HepG2 (cell line): Measurements from ENCODE around the gene LITAFD. TPM values are rescaled to one million over a fixed set of nuclear protein-coding genes. Genes with fewer than 3 reads are reported as not detected.

Experiments
- CAMTA2 ChIP-seq: sonication (generic); formaldehyde crosslinking; IDR thresholded peaks from 2 replicates; pipeline ENCODE4 v1.4.0; 2020; ENCODE audit warnings: mild to moderate bottlenecking, missing genetic modification reagents, borderline replicate concordance
- CBX2 ChIP-seq, 2 experiments: fragments of 200-600 bp in 1 of 2; sonication (generic); formaldehyde crosslinking in 1 of 2; IDR thresholded peaks; 2 replicates each; pipeline versions ENCODE4 v1.7.0 to v1.8.1; 2018 to 2022; ENCODE audit warnings: low read depth in 2 of 2, low read length in 1 of 2, mild to moderate bottlenecking in 1 of 2, missing genetic modification reagents in 1 of 2
- DPF2 ChIP-seq: sonication (generic); formaldehyde crosslinking; IDR thresholded peaks from 2 replicates; pipeline ENCODE4 v1.4.0; 2020; ENCODE audit warnings: mild to moderate bottlenecking, low read depth, missing genetic modification reagents, borderline replicate concordance
- GPN1 ChIP-seq: sonication (generic); formaldehyde crosslinking; IDR thresholded peaks from 2 replicates; pipeline ENCODE4 v1.5.1; 2020; ENCODE audit warnings: missing genetic modification reagents, borderline replicate concordance
- HBP1 ChIP-seq: IDR thresholded peaks from 2 replicates; pipeline ENCODE4 v1.6.1; 2016; ENCODE audit warnings: low read depth, control low read depth
- HMGXB4 ChIP-seq, 2 experiments: sonication (generic) in 1 of 2; formaldehyde crosslinking in 1 of 2; IDR thresholded peaks; 2 replicates each; pipeline versions ENCODE4 v1.4.0 to v1.6.1; 2018 to 2020; ENCODE audit warnings: missing genetic modification reagents in 2 of 2, borderline replicate concordance in 1 of 2, low read depth in 1 of 2, mild to moderate bottlenecking in 1 of 2, missing biosample characterization in 1 of 2
- HOXA9 ChIP-seq: sonication (generic); formaldehyde crosslinking; IDR thresholded peaks from 2 replicates; pipeline ENCODE4 v1.8.1; 2022; ENCODE audit warnings: missing genetic modification reagents, mild to moderate bottlenecking, moderate library complexity, borderline replicate concordance
- POLR2AphosphoS5 ChIP-seq: IDR thresholded peaks from 2 replicates; pipeline ENCODE4 v1.6.1; 2012; ENCODE audit warnings: low read depth, low read length
- SNRNP70 ChIP-seq: fragments of 200-400 bp; formaldehyde crosslinking; IDR thresholded peaks from 2 replicates; pipeline ENCODE4 v1.6.1; 2017; ENCODE audit warnings: mild to moderate bottlenecking, low read depth, low read length, moderate library complexity
- SOX13 ChIP-seq, 3 experiments: fragments of 450-650 bp in 1 of 3; sonication (generic) in 1 of 3; formaldehyde crosslinking in 1 of 3; IDR thresholded peaks in 2 of 3; conservative IDR thresholded peaks in 1 of 3; 2 replicates each; pipeline versions ENCODE4 v1.5.0 to v1.6.1; 2016 to 2020; ENCODE audit warnings: antibody characterized with exemption in 1 of 3, mild to moderate bottlenecking in 1 of 3, missing compliant biosample characterization in 1 of 3, missing genetic modification reagents in 1 of 3, moderate library complexity in 1 of 3
- ZBED4 ChIP-seq: sonication (generic); formaldehyde crosslinking; IDR thresholded peaks from 2 replicates; pipeline ENCODE4 v1.4.0; 2020; ENCODE audit warnings: missing genetic modification reagents, borderline replicate concordance
- ZBTB20 ChIP-seq: sonication (generic); formaldehyde crosslinking; IDR thresholded peaks from 2 replicates; pipeline ENCODE4 v1.8.1; 2023; ENCODE audit warnings: missing genetic modification reagents, low read depth, mild to moderate bottlenecking, borderline replicate concordance
- ZBTB7B ChIP-seq: sonication (generic); formaldehyde crosslinking; IDR thresholded peaks from 2 replicates; pipeline ENCODE4 v1.4.0; 2020; ENCODE audit warnings: missing genetic modification reagents
- ZNF354B ChIP-seq: sonication (generic); formaldehyde crosslinking; IDR thresholded peaks from 2 replicates; pipeline ENCODE4 v1.8.0; 2022; ENCODE audit warnings: mild to moderate bottlenecking, missing genetic modification reagents
- ZNF512B ChIP-seq: sonication (generic); formaldehyde crosslinking; IDR thresholded peaks from 2 replicates; pipeline ENCODE4 v1.5.1; 2020; ENCODE audit warnings: missing genetic modification reagents, mild to moderate bottlenecking, borderline replicate concordance
- ZSCAN9 ChIP-seq: IDR thresholded peaks from 2 replicates; pipeline ENCODE4 v1.6.1; 2016; ENCODE audit warnings: borderline replicate concordance
- polyA plus RNA-seq, 8 experiments: library from polyadenylated mRNA; depleted of rRNA in 3 of 8; stranded (reverse) in 7 of 8; unstranded in 1 of 8; fragments of >200 nt; fragmentation: Illumina TruSeq in 4 of 8; extraction: Trizol in 4 of 8; gene quantifications; 2 replicates each; pipeline versions ENCODE4 v1.2.1 to v1.2.3, GENCODE V29; 2011 to 2016; ENCODE audit warnings: low read depth in 4 of 8, missing spikeins in 1 of 8, mixed read lengths in 1 of 8; ENCODE audit not compliant: insufficient read depth in 1 of 8
- total RNA-seq, 5 experiments: library from RNA; depleted of rRNA; stranded (reverse); fragments of >200 nt; fragmentation: Illumina TruSeq; extraction: Trizol; gene quantifications; 2 replicates each; pipeline ENCODE4 v1.2.3, GENCODE V29; 2016; ENCODE audit warnings: low read depth in 1 of 5

Gene LITAFD
- total and polyA plus RNA-seq, 2 of the 13 experiments (the other 11 are each of a cell fraction or from before 2014, with no cell fraction given) = not detected

- no peak for TF ChIP-seq ZSCAN9 (CRISPR knock-in tag)
- TF ChIP-seq HMGXB4 (CRISPR knock-in tag; IDR thresholded peaks at IDR 0.05; ENCODE audit: borderline replicate concordance in 1 of 2, low read depth in 1 of 2) = no peak
- TF ChIP-seq HOXA9 (CRISPR knock-in tag) = no peak
- no peak; the same call in 1 of the 2 replicates for TF ChIP-seq POLR2AphosphoS5
- TF ChIP-seq CBX2 (IDR thresholded peaks at IDR 0.05; ENCODE audit: low read depth, low read length) = no peak
- TF ChIP-seq CBX2 (CRISPR knock-in tag; IDR thresholded peaks at IDR 0.05; ENCODE audit: low read depth) = no peak
- TF ChIP-seq GPN1 = no peak
- no peak for TF ChIP-seq DPF2 (CRISPR knock-in tag)
- TF ChIP-seq ZBTB7B (CRISPR knock-in tag) = no peak
- TF ChIP-seq CAMTA2 (CRISPR knock-in tag) = no peak
- TF ChIP-seq ZBTB20 (CRISPR knock-in tag) = no peak
- TF ChIP-seq ZNF354B = 0 out of 2 replicates have a peak, but pooled peaks have one; percentile 49
- TF ChIP-seq ZNF512B (CRISPR knock-in tag) = no peak
- 0 out of 2 replicates have a peak, but pooled peaks have one; percentile 71 for TF ChIP-seq HBP1 (CRISPR knock-in tag)
- no peak for TF ChIP-seq SNRNP70
- no peak for TF ChIP-seq ZBED4 (CRISPR knock-in tag)
- TF ChIP-seq SOX13 (IDR thresholded peaks at IDR 0.05) = no peak
- TF ChIP-seq SOX13 (CRISPR knock-in tag; conservative IDR thresholded peaks at IDR 0.05 in 1 of 2, IDR thresholded peaks at IDR 0.05 in 1 of 2) = peak in 1 of 2 experiments; percentile 36; a peak in 1 of 4 replicates
These were observed 20.4 kb upstream of the LITAFD start (continued) for GRCh38 chr16:8861563-8862308.
